ENCODE measurements around the gene ZNF423.

ZNF423 gene

GRCh38 chr16:49524216-49524946, 331.5 kb downstream of the ZNF423 start:
- no peak overlapping the region for H3K27ac ChIP-seq (ENCODE audit: low read length)
- H3K9ac ChIP-seq (ENCODE audit: low read length) = no peak overlapping the region
- TF ChIP-seq EZH2phosphoT487 (IDR thresholded peaks at IDR 0.05; ENCODE audit: low read length) (no peak), CTCF (IDR thresholded peaks at IDR 0.05; ENCODE audit: low read length) (no peak), EZH2 (optimal IDR thresholded peaks at IDR 0.05; ENCODE audit: low read depth, low read length) (no peak)
- H3K4me1 ChIP-seq (ENCODE audit: low read length) = no peaks in the 10 kb centered on the region
- DNase-seq = no peak
- H3K36me3 ChIP-seq (replicated peaks; ENCODE audit: insufficient read depth, low read length) = no peaks in the 10 kb centered on the region
- H3K4me3 ChIP-seq (ENCODE audit: low read length) = no peak overlapping the region
- H3K27me3 ChIP-seq (replicated peaks; ENCODE audit: insufficient read depth, low read length) = peaks cover 1% of the 10 kb centered on the region; the same call in 1 of the 2 replicates
- H3K4me2 ChIP-seq (ENCODE audit: low read depth, low read length) = no peak overlapping the region
- H3F3A ChIP-seq (ENCODE audit: insufficient read depth, low read length) = no peaks in the 10 kb centered on the region
- H4K20me1 ChIP-seq (ENCODE audit: insufficient read depth, low read length) = no peaks in the 10 kb centered on the region
- no peaks in the 10 kb centered on the region for H3K9me3 ChIP-seq (replicated peaks; ENCODE audit: insufficient read depth, low read length)
- H2AFZ ChIP-seq (ENCODE audit: low read length) = no peak overlapping the region
- H3K79me2 ChIP-seq (ENCODE audit: low read length) = no peaks in the 10 kb centered on the region
- H3K9me2 ChIP-seq (replicated peaks; ENCODE audit: insufficient read depth, low read length) = no peaks in the 10 kb centered on the region

GRCh38 chr16:49523435-49524159, 332.3 kb downstream of the ZNF423 start:
- H4K20me1 ChIP-seq (ENCODE audit: insufficient read depth, low read length) = no peaks in the 10 kb centered on the region
- no peak overlapping the region for H3K4me3 ChIP-seq (ENCODE audit: low read length)
- no peaks in the 10 kb centered on the region for H3K4me1 ChIP-seq (ENCODE audit: low read length)
- H3K9me2 ChIP-seq (replicated peaks; ENCODE audit: insufficient read depth, low read length) = no peaks in the 10 kb centered on the region
- no peak overlapping the region for H2AFZ ChIP-seq (ENCODE audit: low read length)
- no peak overlapping the region for H3K4me2 ChIP-seq (ENCODE audit: low read depth, low read length)
- no peaks in the 10 kb centered on the region for H3K36me3 ChIP-seq (replicated peaks; ENCODE audit: insufficient read depth, low read length)
- H3F3A ChIP-seq (ENCODE audit: insufficient read depth, low read length) = no peaks in the 10 kb centered on the region
- TF ChIP-seq CTCF (IDR thresholded peaks at IDR 0.05; ENCODE audit: low read length) (no peak), EZH2 (optimal IDR thresholded peaks at IDR 0.05; ENCODE audit: low read depth, low read length) (no peak), EZH2phosphoT487 (IDR thresholded peaks at IDR 0.05; ENCODE audit: low read length) (no peak)
- H3K9me3 ChIP-seq (replicated peaks; ENCODE audit: insufficient read depth, low read length) = no peaks in the 10 kb centered on the region
- H3K27me3 ChIP-seq (replicated peaks; ENCODE audit: insufficient read depth, low read length) = no peaks in the 10 kb centered on the region
- no peak for DNase-seq
- H3K27ac ChIP-seq (ENCODE audit: low read length) = no peak overlapping the region
- no peaks in the 10 kb centered on the region for H3K79me2 ChIP-seq (ENCODE audit: low read length)
- H3K9ac ChIP-seq (ENCODE audit: low read length) = no peak overlapping the region

- TF ChIP-seq CTCF (IDR thresholded peaks at IDR 0.05; ENCODE audit: low read length) (no peak), EZH2 (optimal IDR thresholded peaks at IDR 0.05; ENCODE audit: low read depth, low read length) (no peak), EZH2phosphoT487 (IDR thresholded peaks at IDR 0.05; ENCODE audit: low read length) (no peak)
- DNase-seq = no peak
- Histone ChIP-seq H3K36me3 (replicated peaks; ENCODE audit: insufficient read depth, low read length) (no peaks in the 10 kb centered on the region), H4K20me1 (ENCODE audit: insufficient read depth, low read length) (no peaks in the 10 kb centered on the region), H3K4me2 (ENCODE audit: low read depth, low read length) (no peak overlapping the region), H3K4me3 (ENCODE audit: low read length) (no peak overlapping the region), H3K27ac (ENCODE audit: low read length) (no peak overlapping the region), H3K9me3 (replicated peaks; ENCODE audit: insufficient read depth, low read length) (no peaks in the 10 kb centered on the region), H3K27me3 (replicated peaks; ENCODE audit: insufficient read depth, low read length) (no peaks in the 10 kb centered on the region), H3K9ac (ENCODE audit: low read length) (no peak overlapping the region), H3F3A (ENCODE audit: insufficient read depth, low read length) (no peaks in the 10 kb centered on the region), H3K4me1 (ENCODE audit: low read length) (no peaks in the 10 kb centered on the region), H2AFZ (ENCODE audit: low read length) (no peak overlapping the region), H3K79me2 (ENCODE audit: low read length) (no peaks in the 10 kb centered on the region), H3K9me2 (replicated peaks; ENCODE audit: insufficient read depth, low read length) (no peaks in the 10 kb centered on the region)
Measured at GRCh38 chr16:49521734-49522325, 334.1 kb downstream of the ZNF423 start.

Measured in MM.1S (cell line).